Measurements from ENCODE around the gene CASP9. TPM values are rescaled to one million over a fixed set of nuclear protein-coding genes. Genes with fewer than 3 reads are reported as not detected.
A peak's percentile ranks its signal among the peaks of the same experiment; 100 is the strongest.

Gene CASP9
- total RNA-seq, 1 experiment from 2014 or later: 15.9 TPM

- no peak overlapping the region for H2BK5ac ChIP-seq (ENCODE audit: insufficient read length, low read length)
- no peak overlapping the region for H3K27ac ChIP-seq (ENCODE audit: insufficient read length, low read depth, low read length)
- no peaks in the 10 kb centered on the region for H3K9me3 ChIP-seq (ENCODE audit: control insufficient read depth, low read depth, low read length)
- no peak overlapping the region for H3K56ac ChIP-seq (ENCODE audit: insufficient read length, low read depth, low read length)
- no peak overlapping the region for H2AK5ac ChIP-seq (ENCODE audit: insufficient read length, low read length)
- no peak overlapping the region for H3K23ac ChIP-seq (ENCODE audit: insufficient read length, low read depth, low read length)
- H2BK15ac ChIP-seq (ENCODE audit: low read depth, low read length): no peak overlapping the region
- H3K27me3 ChIP-seq (ENCODE audit: insufficient read depth, low read length): no peaks in the 10 kb centered on the region
- no peak overlapping the region for H3K4ac ChIP-seq (ENCODE audit: low read depth, low read length)
- Mint-ChIP-seq H3K9me3 (no peaks in the 10 kb centered on the region), H3K4me1 (no peaks in the 10 kb centered on the region), H3K27ac (peak overlapping the region in 1 of 3 experiments; percentile 27; a peak in 2 of 7 replicates), H3K27me3 (ENCODE audit: low read depth) (no peaks in the 10 kb centered on the region), H3K4me3 (no peak overlapping the region; a peak in 1 of 5 replicates), H3K36me3 (ENCODE audit: insufficient read depth in 1 of 3, low read depth in 3 of 3) (peaks cover 11 to 60% (median 33%) of the 10 kb centered on the region in 3 experiments; a peak in 6 of 7 replicates)
- WGBS (ENCODE audit: extremely low coverage, insufficient read length, low lambda C conversion rate): no CpG with 5 or more reads among the region's 7 CpGs
- TF ChIP-seq CTCF (conservative IDR thresholded peaks at IDR 0.05): no peak
- H4K20me1 ChIP-seq (ENCODE audit: control insufficient read depth, insufficient read depth, insufficient read length): no peaks in the 10 kb centered on the region
- H3K79me2 ChIP-seq (ENCODE audit: insufficient read depth, low read length): no peaks in the 10 kb centered on the region
- H4K5ac ChIP-seq (ENCODE audit: insufficient read length, low read depth, low read length): no peak overlapping the region
- no peak overlapping the region for H2BK12ac ChIP-seq (ENCODE audit: insufficient read length, low read depth, low read length)
- H3K23me2 ChIP-seq (ENCODE audit: insufficient read length, low read depth, low read length, poor library complexity, severe bottlenecking): no peaks in the 10 kb centered on the region
- no peak for DNase-seq
- no peak overlapping the region for H4K8ac ChIP-seq (replicated peaks; ENCODE audit: insufficient read length, low read depth, low read length)
- no peaks in the 10 kb centered on the region for H3K4me1 ChIP-seq (ENCODE audit: insufficient read depth, low read length)
- no peak overlapping the region for H2AFZ ChIP-seq (ENCODE audit: low read length)
- no peak overlapping the region for H3T11ph ChIP-seq (ENCODE audit: low read length)
- H2BK20ac ChIP-seq (ENCODE audit: low read depth, low read length, poor library complexity, severe bottlenecking): no peak overlapping the region
- H3K79me1 ChIP-seq (ENCODE audit: insufficient read depth, low read depth, low read length, poor library complexity, severe bottlenecking): no peaks in the 10 kb centered on the region
- H2BK120ac ChIP-seq (ENCODE audit: low read depth, low read length, poor library complexity, severe bottlenecking): no peak overlapping the region
- no peak overlapping the region for H3K4me2 ChIP-seq (ENCODE audit: insufficient read depth, insufficient read length, low read length)
- no peak overlapping the region for H3K14ac ChIP-seq (ENCODE audit: insufficient read depth, low read length)
- H3K18ac ChIP-seq (ENCODE audit: insufficient read length, low read depth, low read length): no peak overlapping the region
- H3K9ac ChIP-seq (ENCODE audit: extremely low read depth, insufficient read length, low read length): no peak overlapping the region
- H4K91ac ChIP-seq (ENCODE audit: insufficient read length, low read depth, low read length): no peak overlapping the region
Measured at GRCh38 chr1:15542388-15543250, 18.6 kb upstream of the CASP9 start.
